GM06990 (cell line): ENCODE measurements around the gene SC5D.

Experiments used
- DNase-seq: peaks from one replicate; pipeline ENCODE4 v3.0.0-alpha.2; 2011; ENCODE audit not compliant: insufficient read length; ENCODE audit errors: extremely low read depth
- H3K27me3 ChIP-seq: replicated peaks from 2 replicates; pipeline ENCODE4 v1.6.0; 2011; ENCODE audit warnings: low read length; ENCODE audit not compliant: control insufficient read depth, insufficient read depth
- H3K36me3 ChIP-seq: 2 replicates; pipeline ENCODE4 v1.5.1; 2011; ENCODE audit warnings: low read length; ENCODE audit not compliant: control insufficient read depth, insufficient read depth
- H3K4me3 ChIP-seq: replicated peaks from 2 replicates; pipeline ENCODE4 v1.5.1; 2011; ENCODE audit warnings: low read depth, mild to moderate bottlenecking, control low read depth, low read length
- TF ChIP-seq, protein P1 (sequence below): IDR thresholded peaks from 2 replicates; pipeline ENCODE4 v1.5.1; 2011; ENCODE audit warnings: low read length, control low read depth, mild to moderate bottlenecking, inconsistent platforms; ENCODE audit not compliant: insufficient read depth, poor library complexity, severe bottlenecking

Gene SC5D

DNA sequence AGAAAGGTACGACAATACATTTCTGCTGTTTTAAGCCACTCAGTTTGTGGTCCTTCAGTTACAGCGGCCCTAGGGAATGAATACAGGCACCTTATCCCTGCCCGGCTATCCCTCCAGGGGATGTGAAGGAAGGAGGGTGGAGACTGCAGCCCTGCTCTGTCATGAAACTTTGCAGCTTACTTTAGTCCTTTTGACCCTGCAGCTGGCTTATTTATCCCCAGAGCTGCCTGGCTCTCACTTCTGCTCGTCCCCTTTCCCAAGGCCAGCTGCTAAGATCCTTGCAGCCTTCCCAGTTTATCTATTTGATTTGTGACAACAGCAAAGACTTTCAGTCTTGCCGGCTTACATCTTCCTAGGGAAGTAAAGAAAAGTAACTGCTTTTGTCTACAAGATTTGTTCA is 55.2 kb downstream of the SC5D start:
- Histone ChIP-seq H3K27me3 (no peaks in the 10 kb centered on the region), H3K36me3 (no peaks in the 10 kb centered on the region), H3K4me3 (no peak overlapping the region)
- DNase-seq: no peak
- TF ChIP-seq, protein P1, sequence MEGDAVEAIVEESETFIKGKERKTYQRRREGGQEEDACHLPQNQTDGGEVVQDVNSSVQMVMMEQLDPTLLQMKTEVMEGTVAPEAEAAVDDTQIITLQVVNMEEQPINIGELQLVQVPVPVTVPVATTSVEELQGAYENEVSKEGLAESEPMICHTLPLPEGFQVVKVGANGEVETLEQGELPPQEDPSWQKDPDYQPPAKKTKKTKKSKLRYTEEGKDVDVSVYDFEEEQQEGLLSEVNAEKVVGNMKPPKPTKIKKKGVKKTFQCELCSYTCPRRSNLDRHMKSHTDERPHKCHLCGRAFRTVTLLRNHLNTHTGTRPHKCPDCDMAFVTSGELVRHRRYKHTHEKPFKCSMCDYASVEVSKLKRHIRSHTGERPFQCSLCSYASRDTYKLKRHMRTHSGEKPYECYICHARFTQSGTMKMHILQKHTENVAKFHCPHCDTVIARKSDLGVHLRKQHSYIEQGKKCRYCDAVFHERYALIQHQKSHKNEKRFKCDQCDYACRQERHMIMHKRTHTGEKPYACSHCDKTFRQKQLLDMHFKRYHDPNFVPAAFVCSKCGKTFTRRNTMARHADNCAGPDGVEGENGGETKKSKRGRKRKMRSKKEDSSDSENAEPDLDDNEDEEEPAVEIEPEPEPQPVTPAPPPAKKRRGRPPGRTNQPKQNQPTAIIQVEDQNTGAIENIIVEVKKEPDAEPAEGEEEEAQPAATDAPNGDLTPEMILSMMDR: no peak

- Histone ChIP-seq H3K4me3 (no peak overlapping the region), H3K36me3 (no peaks in the 10 kb centered on the region), H3K27me3 (no peaks in the 10 kb centered on the region)
- TF ChIP-seq, protein P1: no peak
- no peak for DNase-seq
These were observed 55.8 kb downstream of the SC5D start for GRCh38 chr11:121348220-121348875.

DNA sequence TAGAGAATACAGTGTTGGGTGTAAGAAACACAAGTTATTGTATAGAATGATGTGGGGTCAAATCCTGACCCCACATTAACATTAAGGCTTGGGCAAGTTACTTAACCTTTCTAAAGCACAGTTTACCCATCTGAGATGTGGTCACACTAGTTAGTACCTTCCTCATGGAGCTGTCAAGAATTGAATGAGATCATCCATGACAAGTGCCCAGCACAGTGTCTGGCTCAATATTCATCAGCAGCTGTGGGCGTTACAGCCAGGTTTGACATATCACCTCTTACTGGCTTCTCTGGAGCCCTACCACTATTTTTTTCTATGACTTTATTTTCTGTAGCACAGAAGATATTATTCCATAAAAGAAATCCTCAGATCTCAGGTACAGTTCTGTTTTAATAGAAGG is 57.2 kb downstream of the SC5D start:
- TF ChIP-seq, protein P1: no peak
- H3K36me3 ChIP-seq: no peaks in the 10 kb centered on the region
- no peak for DNase-seq
- H3K27me3 ChIP-seq: no peaks in the 10 kb centered on the region
- H3K4me3 ChIP-seq: no peak overlapping the region

GRCh38 chr11:121350314-121351082 is 57.9 kb downstream of the SC5D start:
- no peaks in the 10 kb centered on the region for H3K27me3 ChIP-seq
- DNase-seq: no peak
- no peak overlapping the region for H3K4me3 ChIP-seq
- no peaks in the 10 kb centered on the region for H3K36me3 ChIP-seq
- TF ChIP-seq, protein P1: no peak

DNA sequence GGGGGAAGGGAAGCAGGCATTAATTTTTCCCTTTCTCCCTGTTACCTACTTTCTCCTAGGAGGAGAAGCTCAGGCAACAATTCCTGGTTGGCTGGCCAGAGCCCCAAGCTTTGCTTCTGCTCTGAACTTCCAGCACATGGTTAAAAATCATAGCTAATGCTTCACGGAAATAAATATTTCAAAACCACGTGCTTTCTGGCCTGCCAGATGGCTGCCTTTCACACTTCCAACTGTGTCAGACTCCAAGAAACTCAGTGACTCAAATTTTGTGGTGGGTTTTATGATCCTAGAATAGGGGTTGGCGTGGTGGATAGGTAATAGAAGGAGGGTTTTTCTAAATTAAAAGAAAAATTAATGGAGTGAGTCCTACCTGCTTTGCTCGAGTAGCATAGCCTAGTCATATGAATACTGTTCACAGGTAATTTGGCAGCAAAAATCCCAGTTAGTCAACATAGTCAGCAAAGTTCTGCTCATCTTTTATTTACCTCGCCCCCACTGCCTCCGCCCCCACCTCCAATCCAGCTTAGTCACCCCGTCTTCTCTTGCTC is 58.6 kb downstream of the SC5D start:
- no peak for DNase-seq
- Histone ChIP-seq H3K4me3 (no peak overlapping the region), H3K27me3 (no peaks in the 10 kb centered on the region), H3K36me3 (no peaks in the 10 kb centered on the region)
- TF ChIP-seq, protein P1: no peak
